Keratinocyte (primary cell): ENCODE results near the gene SCRN1. TPM values are rescaled to one million over a fixed set of nuclear protein-coding genes. Genes with fewer than 3 reads are reported as not detected.

Experiments
- DNase-seq: peaks from one replicate; pipeline ENCODE4 v3.0.0-alpha.2; 2011; ENCODE audit warnings: low read depth, missing footprints, low spot score
- FAIRE-seq: peaks from 2 replicates; lab custom pipeline; 2011; peaks lifted over from hg19 to GRCh38; lab: Jason Lieb, UNC
- H2AFZ ChIP-seq: 2 replicates; pipeline ENCODE4 v1.6.0; 2012; ENCODE audit warnings: low read length, control low read depth, inconsistent platforms; ENCODE audit not compliant: control insufficient read depth
- H3K27ac ChIP-seq: 2 replicates; pipeline ENCODE4 v1.5.1; 2011; ENCODE audit warnings: low read length; ENCODE audit not compliant: control insufficient read depth, insufficient read depth
- H3K27me3 ChIP-seq: 3 replicates; pipeline ENCODE4 v1.6.0; 2011; ENCODE audit warnings: low read length; ENCODE audit not compliant: control insufficient read depth, insufficient read depth; ENCODE audit errors: extremely low read depth
- H3K36me3 ChIP-seq, 2 experiments: 2 replicates in 1 of 2; 3 replicates in 1 of 2; pipeline ENCODE4 v1.5.1; 2011; ENCODE audit warnings: low read length in 2 of 2, mild to moderate bottlenecking in 1 of 2; ENCODE audit not compliant: control insufficient read depth in 2 of 2, insufficient read depth in 2 of 2; ENCODE audit errors: extremely low read depth in 1 of 2
- H3K4me1 ChIP-seq: 3 replicates; pipeline ENCODE4 v1.5.1; 2011; ENCODE audit warnings: low read length; ENCODE audit not compliant: control insufficient read depth, insufficient read depth; ENCODE audit errors: extremely low read depth
- H3K4me2 ChIP-seq: 3 replicates; pipeline ENCODE4 v1.6.0; 2011; ENCODE audit warnings: low read depth, low read length; ENCODE audit not compliant: control insufficient read depth, insufficient read depth; ENCODE audit errors: extremely low read depth
- H3K4me3 ChIP-seq, 3 experiments: fragments of 200-600 bp in 1 of 3; sonication (generic) in 1 of 3; 2 replicates in 2 of 3; 3 replicates in 1 of 3; pipeline ENCODE4 v1.5.1; 2011 to 2016; ENCODE audit warnings: low read length in 3 of 3, mild to moderate bottlenecking in 3 of 3, control low read depth in 2 of 3, inconsistent platforms in 1 of 3, low read depth in 1 of 3, mixed read lengths in 1 of 3, mixed run types in 1 of 3, moderate library complexity in 1 of 3; ENCODE audit not compliant: control insufficient read depth in 2 of 3, insufficient read depth in 2 of 3; ENCODE audit errors: extremely low read depth in 1 of 3
- H3K79me2 ChIP-seq: 2 replicates; pipeline ENCODE4 v1.6.0; 2012; ENCODE audit warnings: low read length; ENCODE audit not compliant: control insufficient read depth, insufficient read depth
- H3K9ac ChIP-seq: 3 replicates; pipeline ENCODE4 v1.6.0; 2011; ENCODE audit warnings: low read length; ENCODE audit not compliant: control insufficient read depth, insufficient read depth; ENCODE audit errors: extremely low read depth
- H3K9me1 ChIP-seq: 3 replicates; pipeline ENCODE4 v1.6.0; 2011; ENCODE audit warnings: low read length; ENCODE audit not compliant: control insufficient read depth, insufficient read depth; ENCODE audit errors: extremely low read depth
- H3K9me3 ChIP-seq: 2 replicates; pipeline ENCODE4 v1.5.1; 2012; ENCODE audit warnings: low read depth, low read length; ENCODE audit not compliant: control insufficient read depth
- H4K20me1 ChIP-seq: 3 replicates; pipeline ENCODE4 v1.6.0; 2011; ENCODE audit warnings: low read length; ENCODE audit not compliant: control insufficient read depth, insufficient read depth; ENCODE audit errors: extremely low read depth
- EZH2 ChIP-seq: IDR thresholded peaks from one replicate; pipeline ENCODE4 v1.6.1; 2012; ENCODE audit warnings: inconsistent platforms, mild to moderate bottlenecking, low read length, moderate library complexity
- dilution Hi-C: fragments of 300-500 bp; cut with MboI; formaldehyde crosslinking; loops from one replicate; pipeline ENCODE4 v1.7.0; 2020; ENCODE audit warnings: low sequenced_read_pairs; ENCODE audit not compliant: extremely low pct_ligation_motif_present
- polyA plus RNA-seq, 5 experiments: library from polyadenylated mRNA; depleted of rRNA in 3 of 5; stranded (reverse) in 3 of 5; stranded (forward) in 1 of 5; unstranded in 1 of 5; fragments of >200 nt; gene quantifications; 1 replicate in 1 of 5; 2 replicates in 3 of 5; 3 replicates in 1 of 5; pipeline versions ENCODE4 v1.2.1 to v1.2.3, GENCODE V29; 2011 to 2012; ENCODE audit warnings: missing spikeins in 2 of 5, low read depth in 1 of 5, low replicate concordance in 1 of 5
- TF ChIP-seq, protein P1 (sequence below), 3 experiments: IDR thresholded peaks in 1 of 3; conservative IDR thresholded peaks in 1 of 3; optimal IDR thresholded peaks in 1 of 3; 2 replicates in 2 of 3; 3 replicates in 1 of 3; pipeline versions ENCODE3 to v1.5.1; 2011; ENCODE audit warnings: low read length in 3 of 3, mild to moderate bottlenecking in 3 of 3, moderate library complexity in 2 of 3, control low read depth in 1 of 3, inconsistent platforms in 1 of 3; ENCODE audit not compliant: insufficient read depth in 2 of 3; ENCODE audit errors: extremely low read depth in 1 of 3

Gene SCRN1
- polyA plus RNA-seq, 1 donor (not counting 4 experiments of a cell fraction or from before 2014, with no cell fraction given) = 52.3 TPM

DNA sequence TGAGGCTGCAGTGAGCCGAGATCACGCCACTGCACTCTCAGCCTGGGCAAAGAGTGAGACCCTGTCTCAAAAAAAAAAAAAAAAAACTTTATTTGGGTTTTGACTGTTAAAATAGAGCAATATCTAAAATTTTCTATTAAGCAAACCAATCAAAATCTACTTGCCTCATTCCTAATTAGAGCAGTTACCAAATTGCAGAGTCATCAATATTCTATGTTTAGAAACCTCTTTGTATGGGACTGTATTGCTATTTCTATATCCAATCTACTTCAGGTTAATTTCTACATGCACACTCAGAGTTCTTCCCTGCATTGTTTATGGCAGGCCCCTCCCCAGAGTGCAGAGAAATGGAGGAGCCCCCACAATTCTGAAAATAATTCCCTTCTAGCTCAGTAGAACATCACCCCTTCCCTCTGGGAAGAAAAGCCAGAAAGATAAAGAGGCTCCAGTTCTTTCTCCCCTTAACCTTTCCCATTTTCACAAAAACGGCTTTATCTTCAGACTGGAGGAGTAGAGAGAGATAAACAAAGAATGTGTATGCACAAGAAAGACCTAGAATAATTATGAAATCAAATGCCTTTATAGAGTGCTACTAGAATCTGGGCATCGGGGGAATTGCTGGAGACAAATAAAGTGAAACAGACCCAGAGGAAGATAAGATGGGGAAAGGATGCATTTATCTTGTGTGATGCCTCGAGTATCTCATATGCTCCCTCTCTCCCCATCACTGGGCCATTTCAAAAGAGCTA, 17.9 kb downstream of the SCRN1 start:
- no peaks in the 10 kb centered on the region for H3K27me3 ChIP-seq
- dilution Hi-C loops = no loop called here
- no peaks in the 10 kb centered on the region for H3K36me3 ChIP-seq
- no peaks in the 10 kb centered on the region for H3K4me1 ChIP-seq
- H3K4me3 ChIP-seq = no peak overlapping the region
- H3K9ac ChIP-seq = no peak overlapping the region
- H3K9me1 ChIP-seq = no peaks in the 10 kb centered on the region
- no peak for DNase-seq
- H4K20me1 ChIP-seq = peaks cover 6% of the 10 kb centered on the region
- no peak overlapping the region for H3K4me2 ChIP-seq
- peaks cover 67% of the 10 kb centered on the region for H3K79me2 ChIP-seq
- H3K27ac ChIP-seq = no peak overlapping the region
- H2AFZ ChIP-seq = no peak overlapping the region
- TF ChIP-seq, protein P1, sequence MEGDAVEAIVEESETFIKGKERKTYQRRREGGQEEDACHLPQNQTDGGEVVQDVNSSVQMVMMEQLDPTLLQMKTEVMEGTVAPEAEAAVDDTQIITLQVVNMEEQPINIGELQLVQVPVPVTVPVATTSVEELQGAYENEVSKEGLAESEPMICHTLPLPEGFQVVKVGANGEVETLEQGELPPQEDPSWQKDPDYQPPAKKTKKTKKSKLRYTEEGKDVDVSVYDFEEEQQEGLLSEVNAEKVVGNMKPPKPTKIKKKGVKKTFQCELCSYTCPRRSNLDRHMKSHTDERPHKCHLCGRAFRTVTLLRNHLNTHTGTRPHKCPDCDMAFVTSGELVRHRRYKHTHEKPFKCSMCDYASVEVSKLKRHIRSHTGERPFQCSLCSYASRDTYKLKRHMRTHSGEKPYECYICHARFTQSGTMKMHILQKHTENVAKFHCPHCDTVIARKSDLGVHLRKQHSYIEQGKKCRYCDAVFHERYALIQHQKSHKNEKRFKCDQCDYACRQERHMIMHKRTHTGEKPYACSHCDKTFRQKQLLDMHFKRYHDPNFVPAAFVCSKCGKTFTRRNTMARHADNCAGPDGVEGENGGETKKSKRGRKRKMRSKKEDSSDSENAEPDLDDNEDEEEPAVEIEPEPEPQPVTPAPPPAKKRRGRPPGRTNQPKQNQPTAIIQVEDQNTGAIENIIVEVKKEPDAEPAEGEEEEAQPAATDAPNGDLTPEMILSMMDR (optimal IDR thresholded peaks at IDR 0.05 in 1 of 3, IDR thresholded peaks at IDR 0.05 in 1 of 3, conservative IDR thresholded peaks at IDR 0.05 in 1 of 3; ENCODE audit: extremely low read depth in 1 of 3, insufficient read depth in 2 of 3, low read length in 3 of 3) = no peak
- TF ChIP-seq EZH2 = no peak
- no peak for FAIRE-seq
- H3K9me3 ChIP-seq = no peaks in the 10 kb centered on the region

DNA sequence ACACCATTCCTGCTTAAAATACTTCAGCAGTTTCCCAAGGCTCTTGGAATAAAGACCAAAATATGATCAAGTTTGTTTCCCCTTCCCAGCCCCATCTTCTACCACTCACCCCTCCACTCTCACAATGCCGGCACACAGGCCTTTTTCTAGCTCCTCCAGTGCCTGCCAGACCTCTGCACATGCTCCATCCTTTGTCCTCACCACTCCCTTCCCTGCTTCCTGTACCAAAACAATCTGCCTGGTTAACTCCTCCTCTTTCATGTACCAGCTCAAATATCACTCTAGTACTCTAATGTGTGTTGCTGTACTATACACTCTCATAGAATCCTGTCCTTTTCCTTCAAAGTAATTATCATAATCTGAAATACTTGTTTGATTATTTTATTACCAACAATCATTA, 19.4 kb downstream of the SCRN1 start:
- peaks cover 6% of the 10 kb centered on the region for H4K20me1 ChIP-seq
- dilution Hi-C loops = no loop called here

More for the DNA sequence above, 19.4 kb downstream of the SCRN1 start:
- no peak overlapping the region for H3K27ac ChIP-seq
- no peaks in the 10 kb centered on the region for H3K27me3 ChIP-seq
- H3K9me1 ChIP-seq = no peaks in the 10 kb centered on the region
- DNase-seq (no peak), FAIRE-seq (no peak)
- no peak for TF ChIP-seq EZH2
- TF ChIP-seq, protein P1 (optimal IDR thresholded peaks at IDR 0.05 in 1 of 3, IDR thresholded peaks at IDR 0.05 in 1 of 3, conservative IDR thresholded peaks at IDR 0.05 in 1 of 3; ENCODE audit: extremely low read depth in 1 of 3, insufficient read depth in 2 of 3, low read length in 3 of 3) = no peak
- H3K79me2 ChIP-seq = peaks cover 53% of the 10 kb centered on the region
- H3K4me1 ChIP-seq = no peaks in the 10 kb centered on the region
- no peak overlapping the region for H3K9ac ChIP-seq
- H2AFZ ChIP-seq = no peak overlapping the region
- H3K4me3 ChIP-seq = no peak overlapping the region
- H3K36me3 ChIP-seq = peaks cover 1 to 4% of the 10 kb centered on the region in 2 experiments
- no peaks in the 10 kb centered on the region for H3K9me3 ChIP-seq
- no peak overlapping the region for H3K4me2 ChIP-seq
